OCI-LY7 (cell line): ENCODE data around the gene NEURL4. TPM values are rescaled to one million over a fixed set of nuclear protein-coding genes. Genes with fewer than 3 reads are reported as not detected.
A peak's percentile ranks its signal among the peaks of the same experiment; 100 is the strongest.

Experiments
- BruUV-seq: library from RNA; stranded (reverse); fragments of 400-500 nt; replicated peaks from 2 replicates; lab custom pipeline; 2021; lab: Mats Ljungman, UMichigan
- CTCF ChIA-PET: fragments of 300-600 bp; sonication (Branson Sonifier 250); formaldehyde crosslinking; loops from one replicate; lab custom pipeline; 2022; ENCODE audit warnings: antibody characterized with exemption; ENCODE audit not compliant: unreplicated experiment; lab: Charles Lee
- POLR2A ChIA-PET: fragments of 300-600 bp; sonication (Branson Sonifier 250); formaldehyde crosslinking; loops from one replicate; lab custom pipeline; 2022; ENCODE audit warnings: antibody characterized with exemption; lab: Charles Lee
- DNase-seq: peaks from one replicate; pipeline ENCODE4 v3.0.0-alpha.2; 2015; ENCODE audit warnings: low spot score
- H2AFZ ChIP-seq: fragments of 200-600 bp; sonication (generic), shearing (Covaris generic); 2 replicates; pipeline ENCODE4 v1.6.1; 2014; ENCODE audit warnings: mild to moderate bottlenecking, antibody characterized with exemption, low read length, moderate library complexity
- H3K27ac ChIP-seq: fragments of 200-600 bp; sonication (generic); 2 replicates; pipeline ENCODE4 v1.5.1; 2014; ENCODE audit warnings: mixed run types, low read depth, mild to moderate bottlenecking, moderate library complexity, low read length, inconsistent platforms; ENCODE audit not compliant: poor library complexity, severe bottlenecking
- H3K36me3 ChIP-seq: fragments of 200-600 bp; sonication (generic); 2 replicates; pipeline ENCODE4 v1.6.1; 2014; ENCODE audit warnings: mild to moderate bottlenecking, antibody characterized with exemption, low read length, moderate library complexity, mixed read lengths; ENCODE audit not compliant: insufficient read depth
- H3K4me1 ChIP-seq: fragments of 200-600 bp; sonication (generic); 2 replicates; pipeline ENCODE4 v1.5.1; 2014; ENCODE audit warnings: mild to moderate bottlenecking, low read length; ENCODE audit not compliant: insufficient read depth, poor library complexity, severe bottlenecking
- H3K4me2 ChIP-seq: fragments of 200-600 bp; sonication (generic); 2 replicates; pipeline ENCODE4 v1.6.1; 2014; ENCODE audit warnings: mild to moderate bottlenecking, low read length
- H3K4me3 ChIP-seq: fragments of 200-600 bp; sonication (generic); 2 replicates; pipeline ENCODE4 v1.5.1; 2014; ENCODE audit warnings: mild to moderate bottlenecking, low read depth, low read length; ENCODE audit not compliant: poor library complexity, severe bottlenecking
- H3K79me2 ChIP-seq: fragments of 200-600 bp; sonication (generic); 2 replicates; pipeline ENCODE4 v1.6.1; 2016; ENCODE audit warnings: low read depth, mild to moderate bottlenecking, low read length, moderate library complexity, mixed read lengths; ENCODE audit not compliant: insufficient read depth
- H3K9me2 ChIP-seq: fragments of 200-600 bp; sonication (generic); 2 replicates; pipeline ENCODE4 v1.6.1; 2016; ENCODE audit warnings: mild to moderate bottlenecking, low read length, mixed read lengths; ENCODE audit not compliant: insufficient read depth
- H3K9me3 ChIP-seq: fragments of 200-600 bp; sonication (generic); 2 replicates; pipeline ENCODE4 v1.6.1; 2014; ENCODE audit warnings: mild to moderate bottlenecking, mixed run types, low read length, mixed read lengths
- H4K20me1 ChIP-seq: fragments of 200-600 bp; sonication (generic); 2 replicates; pipeline ENCODE4 v1.6.1; 2014; ENCODE audit warnings: mild to moderate bottlenecking, antibody characterized with exemption, low read length, moderate library complexity, mixed read lengths; ENCODE audit not compliant: insufficient read depth
- EZH2phosphoT487 ChIP-seq: fragments of 200-600 bp; sonication (generic); IDR thresholded peaks from 2 replicates; pipeline ENCODE4 v1.6.1; 2018; ENCODE audit warnings: low read depth, borderline replicate concordance, mild to moderate bottlenecking, mixed run types, antibody characterized with exemption, low read length, moderate library complexity, mixed read lengths
- intact Hi-C: fragments of 100-400 bp; cut with micrococcal nuclease; formaldehyde crosslinking; loops from one replicate; pipeline ENCODE4 v1.10.0; 2022; ENCODE audit not compliant: unreplicated experiment
- total RNA-seq, 2 experiments: library from RNA; depleted of rRNA in 1 of 2; stranded (reverse); fragments of >200 nt in 1 of 2; shearing (Covaris generic) in 1 of 2; gene quantifications; 2 replicates each; pipeline ENCODE4 v1.2.3, GENCODE V29; 2014 to 2022
- TF ChIP-seq, protein P1 (sequence below): fragments of 200-600 bp; sonication (generic); conservative IDR thresholded peaks from 2 replicates; pipeline ENCODE4 v1.5.1; 2014; ENCODE audit warnings: mild to moderate bottlenecking, antibody characterized with exemption, low read length, moderate library complexity, mixed read lengths

NEURL4 gene
- total RNA-seq, 2 experiments from 2014 or later, result 34.7 to 66.8 TPM

DNA sequence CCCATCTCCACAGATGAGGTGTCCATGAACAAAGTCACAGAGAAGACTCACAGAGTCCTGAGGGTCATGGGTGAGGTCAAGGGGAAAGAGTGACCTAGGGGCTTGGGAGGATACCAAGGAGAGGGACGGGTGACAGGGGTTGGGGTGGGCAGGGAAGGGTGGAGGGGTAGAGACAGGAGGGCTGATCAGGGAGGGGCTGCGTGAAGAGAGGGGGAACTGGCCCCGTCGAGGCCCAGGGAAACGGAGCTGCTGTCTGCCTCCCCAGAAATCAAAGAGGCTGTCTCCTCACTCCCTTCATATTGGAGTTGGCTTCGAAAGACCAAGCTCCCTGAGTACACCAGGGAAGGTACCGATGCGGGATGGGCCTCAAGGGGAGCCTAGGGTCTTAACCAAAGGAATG, 26.4 kb upstream of the NEURL4 start:
- H3K9me3 ChIP-seq, result no peaks in the 10 kb centered on the region
- POLR2A ChIA-PET, result interaction anchor here (0.6 to 1.5 kb wide), 6 partner anchors 13 to 80 kb away, joined by 3 to 6 read pairs (median 4); partner anchors contain the start of genes NEURL4 and TMEM102
- no peaks in the 10 kb centered on the region for H3K9me2 ChIP-seq
- peaks cover 23% of the 10 kb centered on the region for H3K4me1 ChIP-seq
- H4K20me1 ChIP-seq, result no peaks in the 10 kb centered on the region
- no peak overlapping the region for H3K27ac ChIP-seq
- intact Hi-C loops, result no loop called here
- BruUV-seq, result no TSS peak
- CTCF ChIA-PET, result interaction anchor here (0.6 to 2.6 kb wide), 5 partner anchors 19 to 86 kb away, joined by 3 to 13 read pairs (median 3); partner anchors contain the start of genes ACAP1 and PLSCR3
- H3K79me2 ChIP-seq, result no peaks in the 10 kb centered on the region
- TF ChIP-seq, protein P1, sequence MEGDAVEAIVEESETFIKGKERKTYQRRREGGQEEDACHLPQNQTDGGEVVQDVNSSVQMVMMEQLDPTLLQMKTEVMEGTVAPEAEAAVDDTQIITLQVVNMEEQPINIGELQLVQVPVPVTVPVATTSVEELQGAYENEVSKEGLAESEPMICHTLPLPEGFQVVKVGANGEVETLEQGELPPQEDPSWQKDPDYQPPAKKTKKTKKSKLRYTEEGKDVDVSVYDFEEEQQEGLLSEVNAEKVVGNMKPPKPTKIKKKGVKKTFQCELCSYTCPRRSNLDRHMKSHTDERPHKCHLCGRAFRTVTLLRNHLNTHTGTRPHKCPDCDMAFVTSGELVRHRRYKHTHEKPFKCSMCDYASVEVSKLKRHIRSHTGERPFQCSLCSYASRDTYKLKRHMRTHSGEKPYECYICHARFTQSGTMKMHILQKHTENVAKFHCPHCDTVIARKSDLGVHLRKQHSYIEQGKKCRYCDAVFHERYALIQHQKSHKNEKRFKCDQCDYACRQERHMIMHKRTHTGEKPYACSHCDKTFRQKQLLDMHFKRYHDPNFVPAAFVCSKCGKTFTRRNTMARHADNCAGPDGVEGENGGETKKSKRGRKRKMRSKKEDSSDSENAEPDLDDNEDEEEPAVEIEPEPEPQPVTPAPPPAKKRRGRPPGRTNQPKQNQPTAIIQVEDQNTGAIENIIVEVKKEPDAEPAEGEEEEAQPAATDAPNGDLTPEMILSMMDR, result no peak
- TF ChIP-seq EZH2phosphoT487, result no peak
- DNase-seq, result no peak
- H3K4me3 ChIP-seq, result no peak overlapping the region
- 0 out of 2 replicates have a peak, but pooled peaks cover 3% of the 10 kb centered on the region for H3K36me3 ChIP-seq
- H3K4me2 ChIP-seq, result 0 out of 2 replicates have a peak overlapping the region, but pooled peaks have one; percentile 1
- H2AFZ ChIP-seq, result no peak overlapping the region

DNA sequence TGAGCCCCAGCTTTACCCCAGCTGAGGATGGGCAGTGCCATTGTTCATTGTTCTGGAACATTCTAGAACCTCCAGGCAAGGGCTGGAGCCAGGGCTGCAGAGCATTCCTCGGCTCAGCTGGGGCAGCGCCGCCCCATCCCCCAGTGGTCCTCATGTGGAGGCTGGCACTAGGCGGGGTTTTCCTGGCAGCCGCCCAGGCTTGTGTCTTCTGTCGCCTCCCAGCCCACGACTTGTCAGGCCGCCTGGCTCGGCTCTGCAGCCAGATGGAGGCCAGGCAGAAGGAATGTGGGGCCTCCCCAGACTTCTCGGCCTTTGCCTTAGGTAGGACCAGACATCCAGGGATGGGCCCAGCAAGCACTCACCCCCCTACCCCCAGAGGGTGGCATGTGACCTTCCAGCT, 25.9 kb upstream of the NEURL4 start, which contains the start of gene TMEM95:
TSS of gene TMEM95 (plus strand) at position 104 of the 400 bp plus-strand sequence. CDS start at position 153, 49 bp downstream.
- H3K4me3 ChIP-seq, result no peak within 1 kb of the TSS
- no peak within 1 kb of the TSS; the same call in 1 of the 2 replicates for H2AFZ ChIP-seq
- intact Hi-C loops, result no loop called here
- H3K36me3 ChIP-seq, result 0 out of 2 replicates have a peak, but pooled peaks cover 6% of the 10 kb centered on the region
- DNase-seq, result no peak
- no TSS peak for BruUV-seq
- H4K20me1 ChIP-seq, result no peaks in the 10 kb centered on the region
- H3K9me3 ChIP-seq, result no peaks in the 10 kb centered on the region
- no peak within 1 kb of the TSS for H3K27ac ChIP-seq
- ChIA-PET POLR2A (interaction anchor here (0.7 to 1.5 kb wide), 3 partner anchors 18 to 81 kb away, joined by 3 to 6 read pairs (median 5); partner anchors contain the start of gene TMEM102), CTCF (interaction anchor here (0.5 to 2.6 kb wide), 3 partner anchors 39 to 206 kb away, joined by 3 to 13 read pairs (median 4); partner anchors contain the start of gene PLSCR3)
- H3K79me2 ChIP-seq, result no peaks in the 10 kb centered on the region
- H3K4me2 ChIP-seq, result 0 out of 2 replicates have a peak within 1 kb of the TSS, but pooled peaks have one; percentile 1
- TF ChIP-seq EZH2phosphoT487, result no peak
- TF ChIP-seq, protein P1, result no peak
- H3K4me1 ChIP-seq, result peaks cover 28% of the 10 kb centered on the region
- H3K9me2 ChIP-seq, result no peaks in the 10 kb centered on the region
